Measurements from ENCODE around the gene STAG1.
"Not testable (repeated sequence)": the region's sequence is repeated elsewhere in the genome, so short reads cannot be mapped to it uniquely, and the experiment has no call there.

Gene STAG1

GRCh38 chr3:136503056-136503455 lies 249.1 kb downstream of the STAG1 start:
- DNase-seq (ENCODE audit: low read depth in 2 of 2), result no peak

- DNase-seq (ENCODE audit: low read depth in 2 of 2), result no peak
Observed at GRCh38 chr3:136498919-136499447, 253.2 kb downstream of the STAG1 start.

GRCh38 chr3:136495213-136495612 lies 257.0 kb downstream of the STAG1 start:
- no peak for DNase-seq (ENCODE audit: low read depth in 2 of 2)

- no peak for DNase-seq (ENCODE audit: low read depth in 2 of 2)
Observed at GRCh38 chr3:136490646-136491405, 261.4 kb downstream of the STAG1 start.

GRCh38 chr3:136485777-136486176 lies 266.4 kb downstream of the STAG1 start:
- DNase-seq (ENCODE audit: low read depth in 2 of 2), result no peak

- DNase-seq (ENCODE audit: low read depth in 2 of 2), result no peak
Observed at GRCh38 chr3:136476280-136476679, 275.9 kb downstream of the STAG1 start.

GRCh38 chr3:136474876-136475275 lies 277.3 kb downstream of the STAG1 start:
- not testable (repeated sequence) for DNase-seq (ENCODE audit: low read depth in 2 of 2)

GRCh38 chr3:136473716-136474326 lies 278.4 kb downstream of the STAG1 start:
- no peak for DNase-seq (ENCODE audit: low read depth in 2 of 2)

GRCh38 chr3:136465296-136465695 lies 286.9 kb downstream of the STAG1 start:
- DNase-seq (ENCODE audit: low read depth in 2 of 2), result no peak

GRCh38 chr3:136464502-136464901 lies 287.7 kb downstream of the STAG1 start:
- no peak for DNase-seq (ENCODE audit: low read depth in 2 of 2)

- DNase-seq (ENCODE audit: low read depth in 2 of 2), result no peak
Observed at GRCh38 chr3:136463170-136463569, 289.0 kb downstream of the STAG1 start.

- DNase-seq (ENCODE audit: low read depth in 2 of 2), result no peak
Observed at GRCh38 chr3:136457793-136458192, 294.4 kb downstream of the STAG1 start.

- no peak for DNase-seq (ENCODE audit: low read depth in 2 of 2)
Observed at GRCh38 chr3:136456196-136456595, 296.0 kb downstream of the STAG1 start.

GRCh38 chr3:136444581-136444980 lies 307.6 kb downstream of the STAG1 start:
- DNase-seq (ENCODE audit: low read depth in 2 of 2), result no peak

- DNase-seq (ENCODE audit: low read depth in 2 of 2), result no peak
Observed at GRCh38 chr3:136437043-136437442, 315.1 kb downstream of the STAG1 start.

- no peak for DNase-seq (ENCODE audit: low read depth in 2 of 2)
Observed at GRCh38 chr3:136434429-136434828, 317.7 kb downstream of the STAG1 start.

GRCh38 chr3:136432685-136433084 lies 319.5 kb downstream of the STAG1 start:
- DNase-seq (ENCODE audit: low read depth in 2 of 2), result no peak

- no peak for DNase-seq (ENCODE audit: low read depth in 2 of 2)
Observed at GRCh38 chr3:136428167-136428566, 324.0 kb downstream of the STAG1 start.

- no peak for DNase-seq (ENCODE audit: low read depth in 2 of 2)
Observed at GRCh38 chr3:136427236-136427635, 324.9 kb downstream of the STAG1 start.

- DNase-seq (ENCODE audit: low read depth in 2 of 2), result no peak
Observed at GRCh38 chr3:136414476-136414875, 337.7 kb downstream of the STAG1 start.

GRCh38 chr3:136412307-136412706 lies 339.9 kb downstream of the STAG1 start:
- DNase-seq (ENCODE audit: low read depth in 2 of 2), result no peak

- no peak for DNase-seq (ENCODE audit: low read depth in 2 of 2)
Observed at GRCh38 chr3:136409549-136409948, 342.6 kb downstream of the STAG1 start.

- DNase-seq (ENCODE audit: low read depth in 2 of 2), result no peak
Observed at GRCh38 chr3:136404056-136404455, 348.1 kb downstream of the STAG1 start.

All from activated CD4-positive, alpha-beta T cell treated with anti-CD3 and anti-CD28 coated beads for 24 hours (primary cell).